ENCODE results near the gene DCLRE1B.
"Not testable (repeated sequence)": the region's sequence is repeated elsewhere in the genome, so short reads cannot be mapped to it uniquely, and the experiment has no call there.

Gene DCLRE1B

GRCh38 chr1:113946112-113946511, 41.0 kb downstream of the DCLRE1B start:
- H3K4me3 ChIP-seq (ENCODE audit: low read depth, low read length): no peak overlapping the region
- no peak for TF ChIP-seq CTCF (IDR thresholded peaks at IDR 0.05; ENCODE audit: control insufficient read depth, extremely low read depth, insufficient read depth)
- no peak for DNase-seq (ENCODE audit: low read depth)

GRCh38 chr1:113946678-113947387, 41.7 kb downstream of the DCLRE1B start:
- no peak for TF ChIP-seq CTCF (IDR thresholded peaks at IDR 0.05; ENCODE audit: control insufficient read depth, extremely low read depth, insufficient read depth)
- no peak for DNase-seq (ENCODE audit: low read depth)
- H3K4me3 ChIP-seq (ENCODE audit: low read depth, low read length): no peak overlapping the region; the same call in 1 of the 2 replicates

GRCh38 chr1:113947388-113948107, 42.4 kb downstream of the DCLRE1B start:
- H3K4me3 ChIP-seq (ENCODE audit: low read depth, low read length): no peak overlapping the region; the same call in 1 of the 2 replicates
- TF ChIP-seq CTCF (IDR thresholded peaks at IDR 0.05; ENCODE audit: control insufficient read depth, extremely low read depth, insufficient read depth): no peak
- no peak for DNase-seq (ENCODE audit: low read depth)

- not testable (repeated sequence) for DNase-seq (ENCODE audit: low read depth); H3K4me3 ChIP-seq (ENCODE audit: low read depth, low read length)
Observed at GRCh38 chr1:113948151-113948550, 43.0 kb downstream of the DCLRE1B start.

- no peak for DNase-seq (ENCODE audit: low read depth)
- H3K4me3 ChIP-seq (ENCODE audit: low read depth, low read length): no peak overlapping the region
- no peak for TF ChIP-seq CTCF (IDR thresholded peaks at IDR 0.05; ENCODE audit: control insufficient read depth, extremely low read depth, insufficient read depth)
Observed at GRCh38 chr1:113949007-113949406, 43.9 kb downstream of the DCLRE1B start.

- TF ChIP-seq CTCF (IDR thresholded peaks at IDR 0.05; ENCODE audit: control insufficient read depth, extremely low read depth, insufficient read depth): no peak
- DNase-seq (ENCODE audit: low read depth): no peak
- H3K4me3 ChIP-seq (ENCODE audit: low read depth, low read length): no peak overlapping the region
Observed at GRCh38 chr1:113950908-113951307, 45.8 kb downstream of the DCLRE1B start.

- no peak overlapping the region for H3K4me3 ChIP-seq (ENCODE audit: low read depth, low read length)
- TF ChIP-seq CTCF (IDR thresholded peaks at IDR 0.05; ENCODE audit: control insufficient read depth, extremely low read depth, insufficient read depth): no peak
- no peak for DNase-seq (ENCODE audit: low read depth)
Observed at GRCh38 chr1:113951719-113952118, 46.6 kb downstream of the DCLRE1B start.

Data from LNCaP clone FGC (cell line).